ENCODE measurements around the gene AMBP. TPM values are rescaled to one million over a fixed set of nuclear protein-coding genes. Genes with fewer than 3 reads are reported as not detected.

Gene AMBP
- total RNA-seq, 1 donor from 2014 or later: not detected

DNA sequence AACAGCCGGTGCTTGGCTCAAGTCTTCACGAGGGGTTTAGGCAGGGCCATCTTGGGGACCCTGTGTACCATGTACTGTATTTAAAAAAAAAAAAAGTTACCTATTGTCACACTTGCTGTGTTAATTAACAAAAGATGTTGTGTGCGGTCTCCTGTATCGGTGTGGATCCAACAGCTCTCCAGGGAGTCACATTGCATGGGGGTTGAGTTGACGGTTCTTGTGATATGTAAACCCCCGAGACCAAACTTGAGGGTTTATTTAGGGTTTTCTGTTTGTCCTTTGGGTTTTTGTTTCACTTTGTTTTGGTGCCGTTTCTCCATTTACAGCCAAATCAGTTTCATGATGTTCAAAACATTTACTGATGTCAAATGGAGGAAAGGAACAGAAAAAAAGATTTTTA, 22.2 kb downstream of the AMBP start:
- Histone ChIP-seq H3K27ac (no peak overlapping the region), H3K4me3 (no peak overlapping the region), H3K27me3 (no peaks in the 10 kb centered on the region), H3K4me2 (no peak overlapping the region), H3K9me3 (ENCODE audit: low read depth) (no peaks in the 10 kb centered on the region), H2AFZ (replicated peaks) (no peak overlapping the region), H3K9ac (no peak overlapping the region), H3K79me2 (ENCODE audit: low read depth) (no peaks in the 10 kb centered on the region), H3F3A (ENCODE audit: low read depth) (no peaks in the 10 kb centered on the region), H3K36me3 (no peaks in the 10 kb centered on the region), H3K4me1 (no peaks in the 10 kb centered on the region), H4K20me1 (ENCODE audit: low read depth) (no peaks in the 10 kb centered on the region)
- Mint-ChIP-seq H3K4me1 (peaks cover 23% of the 10 kb centered on the region), H3K27me3 (ENCODE audit: insufficient read depth, low read depth) (peaks cover 8% of the 10 kb centered on the region), H3K9me3 (no peaks in the 10 kb centered on the region), H3K36me3 (peaks cover 43% of the 10 kb centered on the region), H3K27ac (no peak overlapping the region), H3K4me3 (no peak overlapping the region)
- no peak for DNase-seq (ENCODE audit: low spot score)
- TF ChIP-seq, protein P1, sequence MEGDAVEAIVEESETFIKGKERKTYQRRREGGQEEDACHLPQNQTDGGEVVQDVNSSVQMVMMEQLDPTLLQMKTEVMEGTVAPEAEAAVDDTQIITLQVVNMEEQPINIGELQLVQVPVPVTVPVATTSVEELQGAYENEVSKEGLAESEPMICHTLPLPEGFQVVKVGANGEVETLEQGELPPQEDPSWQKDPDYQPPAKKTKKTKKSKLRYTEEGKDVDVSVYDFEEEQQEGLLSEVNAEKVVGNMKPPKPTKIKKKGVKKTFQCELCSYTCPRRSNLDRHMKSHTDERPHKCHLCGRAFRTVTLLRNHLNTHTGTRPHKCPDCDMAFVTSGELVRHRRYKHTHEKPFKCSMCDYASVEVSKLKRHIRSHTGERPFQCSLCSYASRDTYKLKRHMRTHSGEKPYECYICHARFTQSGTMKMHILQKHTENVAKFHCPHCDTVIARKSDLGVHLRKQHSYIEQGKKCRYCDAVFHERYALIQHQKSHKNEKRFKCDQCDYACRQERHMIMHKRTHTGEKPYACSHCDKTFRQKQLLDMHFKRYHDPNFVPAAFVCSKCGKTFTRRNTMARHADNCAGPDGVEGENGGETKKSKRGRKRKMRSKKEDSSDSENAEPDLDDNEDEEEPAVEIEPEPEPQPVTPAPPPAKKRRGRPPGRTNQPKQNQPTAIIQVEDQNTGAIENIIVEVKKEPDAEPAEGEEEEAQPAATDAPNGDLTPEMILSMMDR (IDR thresholded peaks at IDR 0.05): no peak
- TF ChIP-seq EZH2phosphoT487 (IDR thresholded peaks at IDR 0.05) (no peak), EZH2 (IDR thresholded peaks at IDR 0.05) (no peak)

DNA sequence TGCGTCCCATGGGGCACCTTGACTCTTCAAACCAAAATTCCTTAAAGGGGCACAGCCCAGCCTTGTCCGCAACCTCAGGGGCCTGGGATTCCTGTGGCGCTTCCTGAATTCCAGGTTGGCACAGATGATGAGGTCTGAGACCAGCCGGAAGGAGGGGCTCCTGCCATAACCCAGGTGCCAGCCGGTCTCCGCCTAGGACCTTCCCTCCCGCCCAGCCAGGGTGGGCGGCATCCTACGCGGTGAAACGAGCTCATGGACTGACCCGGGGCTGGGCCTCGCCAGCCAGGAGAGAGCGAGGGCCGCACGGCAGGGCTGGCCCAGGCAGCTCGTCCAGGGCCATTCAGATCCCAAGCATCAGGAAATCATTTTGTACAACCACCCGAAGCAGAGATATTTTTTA, 23.0 kb downstream of the AMBP start:
- H3K79me2 ChIP-seq (ENCODE audit: low read depth): no peaks in the 10 kb centered on the region
- no peak overlapping the region for H3K4me3 Mint-ChIP-seq
- peaks cover 8% of the 10 kb centered on the region for H3K27me3 Mint-ChIP-seq (ENCODE audit: insufficient read depth, low read depth)
- peaks cover 49% of the 10 kb centered on the region for H3K36me3 Mint-ChIP-seq
- no peaks in the 10 kb centered on the region for H3K9me3 Mint-ChIP-seq
- no peak overlapping the region for H3K27ac Mint-ChIP-seq
- H3K9ac ChIP-seq: no peak overlapping the region
- DNase-seq (ENCODE audit: low spot score): no peak
- H3K27me3 ChIP-seq: no peaks in the 10 kb centered on the region
- H3K27ac ChIP-seq: no peak overlapping the region
- no peaks in the 10 kb centered on the region for H3F3A ChIP-seq (ENCODE audit: low read depth)
- H3K4me1 Mint-ChIP-seq: peaks cover 18% of the 10 kb centered on the region
- H3K9me3 ChIP-seq (ENCODE audit: low read depth): no peaks in the 10 kb centered on the region
- H3K4me3 ChIP-seq: no peak overlapping the region
- H3K36me3 ChIP-seq: no peaks in the 10 kb centered on the region
- H3K4me2 ChIP-seq: no peak overlapping the region
- H4K20me1 ChIP-seq (ENCODE audit: low read depth): no peaks in the 10 kb centered on the region
- no peak overlapping the region for H2AFZ ChIP-seq (replicated peaks)
- no peaks in the 10 kb centered on the region for H3K4me1 ChIP-seq
- TF ChIP-seq, protein P1 (IDR thresholded peaks at IDR 0.05): no peak
- TF ChIP-seq EZH2 (IDR thresholded peaks at IDR 0.05): no peak
- no peak for TF ChIP-seq EZH2phosphoT487 (IDR thresholded peaks at IDR 0.05)

DNA sequence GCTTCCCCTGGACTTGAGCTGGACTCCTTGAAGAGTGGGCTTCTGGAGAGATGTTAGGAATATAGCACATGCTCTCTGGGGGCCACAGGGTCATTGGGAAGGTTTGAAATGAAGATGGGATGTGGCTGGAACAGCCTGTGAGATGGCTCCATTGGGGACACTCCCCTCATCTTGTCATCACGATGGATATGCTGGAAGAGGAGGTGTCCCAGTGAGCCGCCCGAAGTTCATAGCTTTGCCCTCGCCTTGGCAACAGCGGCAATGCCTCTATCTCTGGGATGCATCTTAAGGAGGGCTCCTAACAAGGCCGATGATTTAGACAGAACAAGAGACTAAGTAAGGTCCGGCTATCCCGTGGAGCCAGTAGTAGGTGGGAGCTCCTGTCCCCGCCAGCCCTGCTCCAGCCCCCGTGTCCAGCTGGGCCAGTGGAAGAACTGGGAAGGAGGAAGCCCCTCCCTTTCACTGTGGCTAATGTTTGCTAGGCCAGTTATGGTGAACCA, 23.9 kb downstream of the AMBP start:
- Histone ChIP-seq H2AFZ (replicated peaks) (no peak overlapping the region), H3K27ac (no peak overlapping the region), H3K4me2 (no peak overlapping the region), H3K4me3 (no peak overlapping the region), H3K27me3 (no peaks in the 10 kb centered on the region), H3K36me3 (no peaks in the 10 kb centered on the region), H3K9ac (no peak overlapping the region), H4K20me1 (ENCODE audit: low read depth) (no peaks in the 10 kb centered on the region), H3K4me1 (no peaks in the 10 kb centered on the region), H3K79me2 (ENCODE audit: low read depth) (no peaks in the 10 kb centered on the region), H3F3A (ENCODE audit: low read depth) (no peaks in the 10 kb centered on the region), H3K9me3 (ENCODE audit: low read depth) (no peaks in the 10 kb centered on the region)
- Mint-ChIP-seq H3K27ac (no peak overlapping the region), H3K36me3 (peaks cover 53% of the 10 kb centered on the region), H3K4me1 (peaks cover 13% of the 10 kb centered on the region), H3K27me3 (ENCODE audit: insufficient read depth, low read depth) (peaks cover 8% of the 10 kb centered on the region), H3K9me3 (no peaks in the 10 kb centered on the region), H3K4me3 (no peak overlapping the region)
- no peak for DNase-seq (ENCODE audit: low spot score)
- TF ChIP-seq EZH2phosphoT487 (IDR thresholded peaks at IDR 0.05): no peak
- TF ChIP-seq, protein P1 (IDR thresholded peaks at IDR 0.05): no peak
- no peak for TF ChIP-seq EZH2 (IDR thresholded peaks at IDR 0.05)

Measured in neural progenitor cell (in vitro differentiated cells).